ENCODE measurements around the gene ZNF302. TPM values are rescaled to one million over a fixed set of nuclear protein-coding genes. Genes with fewer than 3 reads are reported as not detected.
A peak's percentile ranks its signal among the peaks of the same experiment; 100 is the strongest.

Gene ZNF302
- total and polyA plus RNA-seq, 10 donors, result 18.9 to 36.1 (median 29.3) TPM

GRCh38 chr19:34731019-34731829 is 53.7 kb downstream of the ZNF302 start:
- no peak for TF ChIP-seq POLR2AphosphoS5 (IDR thresholded peaks at IDR 0.05)
- TF ChIP-seq, protein P1, sequence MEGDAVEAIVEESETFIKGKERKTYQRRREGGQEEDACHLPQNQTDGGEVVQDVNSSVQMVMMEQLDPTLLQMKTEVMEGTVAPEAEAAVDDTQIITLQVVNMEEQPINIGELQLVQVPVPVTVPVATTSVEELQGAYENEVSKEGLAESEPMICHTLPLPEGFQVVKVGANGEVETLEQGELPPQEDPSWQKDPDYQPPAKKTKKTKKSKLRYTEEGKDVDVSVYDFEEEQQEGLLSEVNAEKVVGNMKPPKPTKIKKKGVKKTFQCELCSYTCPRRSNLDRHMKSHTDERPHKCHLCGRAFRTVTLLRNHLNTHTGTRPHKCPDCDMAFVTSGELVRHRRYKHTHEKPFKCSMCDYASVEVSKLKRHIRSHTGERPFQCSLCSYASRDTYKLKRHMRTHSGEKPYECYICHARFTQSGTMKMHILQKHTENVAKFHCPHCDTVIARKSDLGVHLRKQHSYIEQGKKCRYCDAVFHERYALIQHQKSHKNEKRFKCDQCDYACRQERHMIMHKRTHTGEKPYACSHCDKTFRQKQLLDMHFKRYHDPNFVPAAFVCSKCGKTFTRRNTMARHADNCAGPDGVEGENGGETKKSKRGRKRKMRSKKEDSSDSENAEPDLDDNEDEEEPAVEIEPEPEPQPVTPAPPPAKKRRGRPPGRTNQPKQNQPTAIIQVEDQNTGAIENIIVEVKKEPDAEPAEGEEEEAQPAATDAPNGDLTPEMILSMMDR (IDR thresholded peaks at IDR 0.05 in 8 of 11, conservative IDR thresholded peaks at IDR 0.05 in 3 of 11), result no peak
- no peak for TF ChIP-seq POLR2A (IDR thresholded peaks at IDR 0.05)
- H3K27ac ChIP-seq, result no peak overlapping the region
- no peak overlapping the region for H3K4me3 ChIP-seq
- 86 to 95% (median 89%) methylated on average over 10 to 11 of the region's 11 CpGs for WGBS, 5 donors
- H3K27me3 ChIP-seq (replicated peaks in 1 of 7), result peaks cover 0 to 9% (median 0%) of the 10 kb centered on the region in 7 donors
- intact Hi-C loops (cut with DNase I; ENCODE audit: low total_unique reads), result loop anchor here (10.0 kb wide), 1 partner anchor 56 kb away; the partner anchor contains the start of genes SCGB2B2 and ZNF302
- H3K9me3 ChIP-seq, result peaks cover 0 to 14% (median under 1%) of the 10 kb centered on the region in 8 donors
- no peak for DNase-seq
- H3K36me3 ChIP-seq, result peaks cover 0 to 11% (median 6%) of the 10 kb centered on the region in 6 donors
- H3K4me1 ChIP-seq, result peaks cover 13 to 31% (median 27%) of the 10 kb centered on the region in 6 donors

GRCh38 chr19:34731964-34732363 is 54.5 kb downstream of the ZNF302 start:
- Histone ChIP-seq H3K36me3 (peaks cover 0 to 18% (median 10%) of the 10 kb centered on the region in 6 donors), H3K4me3 (no peak overlapping the region), H3K27me3 (replicated peaks in 1 of 7) (peaks cover 0 to 1% (median 0%) of the 10 kb centered on the region in 7 donors), H3K27ac (no peak overlapping the region), H3K4me1 (peaks cover 13 to 38% (median 27%) of the 10 kb centered on the region in 6 donors), H3K9me3 (peaks cover 0 to 21% (median 6%) of the 10 kb centered on the region in 8 donors)
- no peak for DNase-seq
- TF ChIP-seq, protein P1 (IDR thresholded peaks at IDR 0.05 in 8 of 11, conservative IDR thresholded peaks at IDR 0.05 in 3 of 11), result no peak
- TF ChIP-seq POLR2A (IDR thresholded peaks at IDR 0.05), result no peak
- TF ChIP-seq POLR2AphosphoS5 (IDR thresholded peaks at IDR 0.05), result no peak
- WGBS, 5 donors, result 78 to 91% (median 81%) methylated on average over 3 to 7 of the region's 7 CpGs
- intact Hi-C loops (cut with DNase I; ENCODE audit: low total_unique reads), result loop anchor here (10.0 kb wide), 1 partner anchor 57 kb away; the partner anchor contains the start of genes SCGB2B2 and ZNF302

DNA sequence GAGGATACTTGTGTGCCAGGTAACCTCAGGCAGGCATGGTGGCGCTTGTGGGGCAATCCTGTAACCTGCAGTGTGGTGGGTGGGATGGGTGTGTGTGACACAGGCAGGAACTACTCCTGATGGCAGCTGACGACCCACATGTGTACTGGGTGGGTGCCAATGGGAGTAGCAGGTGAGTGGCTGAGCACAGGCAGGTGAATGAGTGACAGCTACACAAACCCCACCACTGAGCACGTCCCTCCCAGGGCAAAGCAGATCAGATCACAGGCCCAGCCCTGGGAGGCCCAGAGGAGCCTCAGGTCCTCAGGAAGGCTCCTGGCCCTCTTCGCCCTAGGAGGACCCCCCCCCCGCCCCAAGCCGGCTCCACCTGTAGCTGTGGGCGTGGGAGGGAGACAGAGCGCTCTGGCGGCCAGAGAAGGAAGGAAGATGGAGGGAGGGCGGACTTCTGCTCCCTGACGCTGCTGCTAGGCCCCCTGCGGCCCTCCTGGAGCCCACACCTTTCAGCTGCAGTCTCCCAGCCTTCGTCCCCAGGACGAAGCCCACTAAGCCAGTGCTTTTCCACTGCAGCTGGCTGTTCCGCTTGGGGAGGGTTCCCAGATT is 55.2 kb downstream of the ZNF302 start:
- Histone ChIP-seq H3K27ac (peak overlapping the region; percentile 91 to 97 (median 94)), H3K9me3 (peaks cover 3 to 29% (median 13%) of the 10 kb centered on the region in 8 donors), H3K4me3 (peak overlapping the region; percentile 65 to 95 (median 70)), H3K36me3 (peaks cover 0 to 26% (median 18%) of the 10 kb centered on the region in 6 donors), H3K4me1 (peaks cover 13 to 38% (median 27%) of the 10 kb centered on the region in 6 donors), H3K27me3 (replicated peaks in 1 of 7) (no peaks in the 10 kb centered on the region)
- DNase-seq, result no peak
- intact Hi-C loops (cut with DNase I; ENCODE audit: low total_unique reads), result loop anchor here (10.0 kb wide), 1 partner anchor 58 kb away; the partner anchor contains the start of genes SCGB2B2 and ZNF302
- 48 to 52% (median 49%) methylated on average over 13 to 15 of the region's 15 CpGs for WGBS, 5 donors
- no peak for TF ChIP-seq POLR2A (IDR thresholded peaks at IDR 0.05)
- TF ChIP-seq POLR2AphosphoS5 (IDR thresholded peaks at IDR 0.05), result no peak
- TF ChIP-seq, protein P1 (IDR thresholded peaks at IDR 0.05 in 8 of 11, conservative IDR thresholded peaks at IDR 0.05 in 3 of 11), result no peak
